HG03196 (cell line): Measurements from ENCODE around the gene SCN9A.
"Not testable (repeated sequence)": the region's sequence is repeated elsewhere in the genome, so short reads cannot be mapped to it uniquely, and the experiment has no call there.

Source experiments
- ATAC-seq: cut with Tn5 transposase; IDR thresholded peaks from one replicate; pipeline ENCODE4 v1.9.1; 2021; ENCODE audit not compliant: unreplicated experiment

SCN9A gene

GRCh38 chr2:166335284-166335683 lies 40.5 kb downstream of the SCN9A start:
- ATAC-seq: no peak

- ATAC-seq: no peak
Observed at GRCh38 chr2:166334805-166335204, 40.9 kb downstream of the SCN9A start.

- no peak for ATAC-seq
Observed at GRCh38 chr2:166333801-166334200, 41.9 kb downstream of the SCN9A start.

GRCh38 chr2:166332106-166332505 lies 43.6 kb downstream of the SCN9A start:
- ATAC-seq: no peak

GRCh38 chr2:166331468-166331867 lies 44.3 kb downstream of the SCN9A start:
- no peak for ATAC-seq

GRCh38 chr2:166329465-166329864 lies 46.3 kb downstream of the SCN9A start:
- ATAC-seq: no peak

- ATAC-seq: no peak
Observed at GRCh38 chr2:166328147-166328546, 47.6 kb downstream of the SCN9A start.

GRCh38 chr2:166321076-166321475 lies 54.7 kb downstream of the SCN9A start:
- ATAC-seq: no peak

GRCh38 chr2:166314022-166314759 lies 61.6 kb downstream of the SCN9A start:
- no peak for ATAC-seq

- not testable (repeated sequence) for ATAC-seq
Observed at GRCh38 chr2:166312863-166313262, 62.9 kb downstream of the SCN9A start.

GRCh38 chr2:166307326-166307725 lies 68.4 kb downstream of the SCN9A start:
- no peak for ATAC-seq

- ATAC-seq: no peak
Observed at GRCh38 chr2:166304656-166305055, 71.1 kb downstream of the SCN9A start.

GRCh38 chr2:166302036-166302435 lies 73.7 kb downstream of the SCN9A start:
- no peak for ATAC-seq

- no peak for ATAC-seq
Observed at GRCh38 chr2:166297951-166298350, 77.8 kb downstream of the SCN9A start.

- ATAC-seq: no peak
Observed at GRCh38 chr2:166293984-166294383, 81.8 kb downstream of the SCN9A start.

GRCh38 chr2:166285215-166285614 lies 90.5 kb downstream of the SCN9A start:
- no peak for ATAC-seq

GRCh38 chr2:166284359-166284758 lies 91.4 kb downstream of the SCN9A start:
- ATAC-seq: no peak

- no peak for ATAC-seq
Observed at GRCh38 chr2:166282154-166282553, 93.6 kb downstream of the SCN9A start.

GRCh38 chr2:166278856-166279255 lies 96.9 kb downstream of the SCN9A start:
- no peak for ATAC-seq

- no peak for ATAC-seq
Observed at GRCh38 chr2:166270376-166270775, 105.4 kb downstream of the SCN9A start.

- ATAC-seq: no peak
Observed at GRCh38 chr2:166269322-166269721, 106.4 kb downstream of the SCN9A start.

GRCh38 chr2:166257859-166258258 lies 117.9 kb downstream of the SCN9A start:
- no peak for ATAC-seq

GRCh38 chr2:166256896-166257295 lies 118.8 kb downstream of the SCN9A start:
- ATAC-seq: no peak
